ENCODE data around the gene ARHGEF25.
"Not testable (repeated sequence)": the region's sequence is repeated elsewhere in the genome, so short reads cannot be mapped to it uniquely, and the experiment has no call there.

The ARHGEF25 gene

GRCh38 chr12:57611108-57611826 lies at the start of gene ARHGEF25:
Gene ARHGEF25, plus strand, starts transcription at chr12:57611435. Its CDS starts 460 bp downstream, at chr12:57611895.
- no peak for TF ChIP-seq CTCF (IDR thresholded peaks at IDR 0.05)
- peak; percentile 86 for DNase-seq (ENCODE audit: low spot score)
- peak within 1 kb of the TSS; percentile 97 to 98 for H3K27ac ChIP-seq
- peak within 1 kb of the TSS; percentile 86 for H3K4me3 ChIP-seq

- no peak overlapping the region for H3K27ac ChIP-seq
- no peak for DNase-seq (ENCODE audit: low spot score)
- H3K4me3 ChIP-seq = no peak overlapping the region
- TF ChIP-seq CTCF (IDR thresholded peaks at IDR 0.05) = no peak
These were observed 47.9 kb upstream of the ARHGEF25 start for GRCh38 chr12:57563358-57563757.

GRCh38 chr12:57564178-57564740 lies 47.0 kb upstream of the ARHGEF25 start:
- no peak for DNase-seq (ENCODE audit: low spot score)
- Histone ChIP-seq H3K4me3 (no peak overlapping the region), H3K27ac (no peak overlapping the region)
- TF ChIP-seq CTCF (IDR thresholded peaks at IDR 0.05) = no peak

- Histone ChIP-seq H3K4me3 (no peak overlapping the region), H3K27ac (no peak overlapping the region)
- no peak for DNase-seq (ENCODE audit: low spot score)
- no peak for TF ChIP-seq CTCF (IDR thresholded peaks at IDR 0.05)
These were observed 42.4 kb upstream of the ARHGEF25 start for GRCh38 chr12:57568838-57569237.

GRCh38 chr12:57569858-57570257 lies 41.4 kb upstream of the ARHGEF25 start:
- no peak for TF ChIP-seq CTCF (IDR thresholded peaks at IDR 0.05)
- Histone ChIP-seq H3K4me3 (no peak overlapping the region), H3K27ac (no peak overlapping the region)
- DNase-seq (ENCODE audit: low spot score) = no peak

GRCh38 chr12:57570438-57570837 lies 40.8 kb upstream of the ARHGEF25 start:
- DNase-seq (ENCODE audit: low spot score); H3K4me3 ChIP-seq; H3K27ac ChIP-seq: not testable (repeated sequence)

- no peak for TF ChIP-seq CTCF (IDR thresholded peaks at IDR 0.05)
These were observed 39.1 kb upstream of the ARHGEF25 start for GRCh38 chr12:57571926-57572762.

More at GRCh38 chr12:57571926-57572762, 39.1 kb upstream of the ARHGEF25 start:
- no peak overlapping the region for H3K27ac ChIP-seq
- no peak for DNase-seq (ENCODE audit: low spot score)
- H3K4me3 ChIP-seq = no peak overlapping the region

Data from coronary artery (tissue), 2 donors.